Measurements from ENCODE around the gene DERL3.
A peak's percentile ranks its signal among the peaks of the same experiment; 100 is the strongest.

Gene DERL3

DNA sequence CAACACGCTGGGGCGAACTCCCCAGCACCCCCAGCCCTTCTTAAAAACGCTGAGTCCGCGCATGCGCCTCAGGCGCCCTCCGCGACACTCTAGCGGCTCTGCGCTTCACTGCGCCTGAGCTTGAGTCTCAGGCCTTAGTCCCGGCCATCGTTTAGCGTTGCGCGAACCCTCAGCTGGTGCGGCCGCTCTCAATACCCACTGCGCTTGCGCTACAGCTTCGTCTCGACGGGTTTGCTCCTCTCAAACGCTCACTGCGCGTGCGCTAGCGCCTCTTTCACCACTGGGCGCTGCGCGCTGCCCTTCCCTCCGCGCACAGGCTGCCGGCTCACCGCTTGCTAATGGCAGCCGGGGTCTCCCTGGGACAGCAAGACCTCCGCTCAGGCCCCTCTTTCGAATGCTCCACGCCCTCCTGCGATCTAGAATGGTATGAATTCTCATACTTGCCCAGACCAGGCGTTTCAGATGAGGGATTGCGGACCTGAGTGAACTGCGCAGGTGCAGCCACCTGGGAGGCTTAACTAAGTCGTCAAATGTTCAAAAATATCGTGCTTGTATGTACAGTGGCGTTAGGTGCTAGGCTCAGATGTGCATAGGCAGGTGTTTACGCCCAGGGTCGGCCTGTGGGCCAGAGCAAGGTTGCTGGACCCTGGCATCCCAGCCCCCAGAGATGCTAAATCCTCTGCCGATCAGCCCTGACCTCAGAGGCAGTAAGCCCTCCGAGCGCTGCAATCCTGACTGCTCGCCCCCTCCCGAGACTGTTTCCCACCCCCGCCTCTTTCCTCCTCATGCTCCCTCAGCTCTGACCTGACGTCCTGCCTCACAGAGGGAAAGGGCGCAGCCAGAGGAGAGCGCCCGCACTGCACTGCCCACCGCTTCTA lies 19.0 kb upstream of the DERL3 start, which contains the start of gene SLC2A11 (continued):
- TF ChIP-seq, protein P1, sequence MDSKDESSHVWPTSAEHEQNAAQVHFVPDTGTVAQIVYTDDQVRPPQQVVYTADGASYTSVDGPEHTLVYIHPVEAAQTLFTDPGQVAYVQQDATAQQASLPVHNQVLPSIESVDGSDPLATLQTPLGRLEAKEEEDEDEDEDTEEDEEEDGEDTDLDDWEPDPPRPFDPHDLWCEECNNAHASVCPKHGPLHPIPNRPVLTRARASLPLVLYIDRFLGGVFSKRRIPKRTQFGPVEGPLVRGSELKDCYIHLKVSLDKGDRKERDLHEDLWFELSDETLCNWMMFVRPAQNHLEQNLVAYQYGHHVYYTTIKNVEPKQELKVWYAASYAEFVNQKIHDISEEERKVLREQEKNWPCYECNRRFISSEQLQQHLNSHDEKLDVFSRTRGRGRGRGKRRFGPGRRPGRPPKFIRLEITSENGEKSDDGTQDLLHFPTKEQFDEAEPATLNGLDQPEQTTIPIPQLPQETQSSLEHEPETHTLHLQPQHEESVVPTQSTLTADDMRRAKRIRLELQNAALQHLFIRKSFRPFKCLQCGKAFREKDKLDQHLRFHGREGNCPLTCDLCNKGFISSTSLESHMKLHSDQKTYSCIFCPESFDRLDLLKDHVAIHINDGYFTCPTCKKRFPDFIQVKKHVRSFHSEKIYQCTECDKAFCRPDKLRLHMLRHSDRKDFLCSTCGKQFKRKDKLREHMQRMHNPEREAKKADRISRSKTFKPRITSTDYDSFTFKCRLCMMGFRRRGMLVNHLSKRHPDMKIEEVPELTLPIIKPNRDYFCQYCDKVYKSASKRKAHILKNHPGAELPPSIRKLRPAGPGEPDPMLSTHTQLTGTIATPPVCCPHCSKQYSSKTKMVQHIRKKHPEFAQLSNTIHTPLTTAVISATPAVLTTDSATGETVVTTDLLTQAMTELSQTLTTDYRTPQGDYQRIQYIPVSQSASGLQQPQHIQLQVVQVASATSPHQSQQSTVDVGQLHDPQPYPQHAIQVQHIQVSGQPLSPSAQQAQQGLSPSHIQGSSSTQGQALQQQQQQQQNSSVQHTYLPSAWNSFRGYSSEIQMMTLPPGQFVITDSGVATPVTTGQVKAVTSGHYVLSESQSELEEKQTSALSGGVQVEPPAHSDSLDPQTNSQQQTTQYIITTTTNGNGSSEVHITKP (tag by site-specific recombination; IDR thresholded peaks at IDR 0.05): no peak
- TF ChIP-seq ZNF169 (tag by site-specific recombination; IDR thresholded peaks at IDR 0.05) (no peak), ZNF324 (tag by site-specific recombination; IDR thresholded peaks at IDR 0.05) (no peak), ZNF146 (tag by site-specific recombination; IDR thresholded peaks at IDR 0.05) (no peak), SP2 (tag by site-specific recombination; IDR thresholded peaks at IDR 0.05) (peak; percentile 66), ZNF112 (tag by site-specific recombination; IDR thresholded peaks at IDR 0.05) (no peak), KLF8 (tag by site-specific recombination; IDR thresholded peaks at IDR 0.05) (0 out of 2 replicates have a peak, but pooled peaks have one; percentile 36), ZNF121 (tag by site-specific recombination; IDR thresholded peaks at IDR 0.05) (no peak), TRIM28 (IDR thresholded peaks at IDR 0.05; ENCODE audit: borderline replicate concordance, low read length) (peak; percentile 46; the same call in 1 of the 2 replicates), OSR2 (tag by site-specific recombination; IDR thresholded peaks at IDR 0.05) (no peak), ZNF248 (tag by site-specific recombination; IDR thresholded peaks at IDR 0.05) (no peak), ZNF302 (tag by site-specific recombination; IDR thresholded peaks at IDR 0.05; ENCODE audit: low read depth) (no peak), ZNF366 (tag by site-specific recombination; conservative IDR thresholded peaks at IDR 0.05) (no peak), OVOL3 (tag by site-specific recombination; IDR thresholded peaks at IDR 0.05) (no peak), ZNF677 (tag by site-specific recombination; IDR thresholded peaks at IDR 0.05) (no peak), ZIC2 (tag by site-specific recombination; IDR thresholded peaks at IDR 0.05) (no peak), ZNF394 (tag by site-specific recombination; IDR thresholded peaks at IDR 0.05; ENCODE audit: borderline replicate concordance) (no peak), ZSCAN16 (tag by site-specific recombination; IDR thresholded peaks at IDR 0.05) (peak; percentile 80; the same call in 1 of the 2 replicates), ZNF660 (tag by site-specific recombination; IDR thresholded peaks at IDR 0.05) (no peak), ZNF274 (IDR thresholded peaks at IDR 0.05; ENCODE audit: low read length) (no peak), ZNF274 (tag by site-specific recombination; IDR thresholded peaks at IDR 0.05; ENCODE audit: borderline replicate concordance) (no peak), ZXDB (tag by site-specific recombination; IDR thresholded peaks at IDR 0.05) (0 out of 2 replicates have a peak, but pooled peaks have one; percentile 6), ZNF266 (tag by site-specific recombination; IDR thresholded peaks at IDR 0.05; ENCODE audit: low read depth) (no peak)
- TF ChIP-seq, protein P2, sequence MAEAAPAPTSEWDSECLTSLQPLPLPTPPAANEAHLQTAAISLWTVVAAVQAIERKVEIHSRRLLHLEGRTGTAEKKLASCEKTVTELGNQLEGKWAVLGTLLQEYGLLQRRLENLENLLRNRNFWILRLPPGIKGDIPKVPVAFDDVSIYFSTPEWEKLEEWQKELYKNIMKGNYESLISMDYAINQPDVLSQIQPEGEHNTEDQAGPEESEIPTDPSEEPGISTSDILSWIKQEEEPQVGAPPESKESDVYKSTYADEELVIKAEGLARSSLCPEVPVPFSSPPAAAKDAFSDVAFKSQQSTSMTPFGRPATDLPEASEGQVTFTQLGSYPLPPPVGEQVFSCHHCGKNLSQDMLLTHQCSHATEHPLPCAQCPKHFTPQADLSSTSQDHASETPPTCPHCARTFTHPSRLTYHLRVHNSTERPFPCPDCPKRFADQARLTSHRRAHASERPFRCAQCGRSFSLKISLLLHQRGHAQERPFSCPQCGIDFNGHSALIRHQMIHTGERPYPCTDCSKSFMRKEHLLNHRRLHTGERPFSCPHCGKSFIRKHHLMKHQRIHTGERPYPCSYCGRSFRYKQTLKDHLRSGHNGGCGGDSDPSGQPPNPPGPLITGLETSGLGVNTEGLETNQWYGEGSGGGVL (tag by site-specific recombination; IDR thresholded peaks at IDR 0.05): peak; percentile 84
- TF ChIP-seq, protein P3, sequence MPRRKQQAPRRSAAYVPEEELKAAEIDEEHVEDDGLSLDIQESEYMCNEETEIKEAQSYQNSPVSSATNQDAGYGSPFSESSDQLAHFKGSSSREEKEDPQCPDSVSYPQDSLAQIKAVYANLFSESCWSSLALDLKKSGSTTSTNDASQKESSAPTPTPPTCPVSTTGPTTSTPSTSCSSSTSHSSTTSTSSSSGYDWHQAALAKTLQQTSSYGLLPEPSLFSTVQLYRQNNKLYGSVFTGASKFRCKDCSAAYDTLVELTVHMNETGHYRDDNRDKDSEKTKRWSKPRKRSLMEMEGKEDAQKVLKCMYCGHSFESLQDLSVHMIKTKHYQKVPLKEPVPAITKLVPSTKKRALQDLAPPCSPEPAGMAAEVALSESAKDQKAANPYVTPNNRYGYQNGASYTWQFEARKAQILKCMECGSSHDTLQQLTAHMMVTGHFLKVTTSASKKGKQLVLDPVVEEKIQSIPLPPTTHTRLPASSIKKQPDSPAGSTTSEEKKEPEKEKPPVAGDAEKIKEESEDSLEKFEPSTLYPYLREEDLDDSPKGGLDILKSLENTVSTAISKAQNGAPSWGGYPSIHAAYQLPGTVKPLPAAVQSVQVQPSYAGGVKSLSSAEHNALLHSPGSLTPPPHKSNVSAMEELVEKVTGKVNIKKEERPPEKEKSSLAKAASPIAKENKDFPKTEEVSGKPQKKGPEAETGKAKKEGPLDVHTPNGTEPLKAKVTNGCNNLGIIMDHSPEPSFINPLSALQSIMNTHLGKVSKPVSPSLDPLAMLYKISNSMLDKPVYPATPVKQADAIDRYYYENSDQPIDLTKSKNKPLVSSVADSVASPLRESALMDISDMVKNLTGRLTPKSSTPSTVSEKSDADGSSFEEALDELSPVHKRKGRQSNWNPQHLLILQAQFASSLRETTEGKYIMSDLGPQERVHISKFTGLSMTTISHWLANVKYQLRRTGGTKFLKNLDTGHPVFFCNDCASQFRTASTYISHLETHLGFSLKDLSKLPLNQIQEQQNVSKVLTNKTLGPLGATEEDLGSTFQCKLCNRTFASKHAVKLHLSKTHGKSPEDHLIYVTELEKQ (tag by site-specific recombination; IDR thresholded peaks at IDR 0.05; ENCODE audit: borderline replicate concordance): no peak
- TF ChIP-seq, protein P4, sequence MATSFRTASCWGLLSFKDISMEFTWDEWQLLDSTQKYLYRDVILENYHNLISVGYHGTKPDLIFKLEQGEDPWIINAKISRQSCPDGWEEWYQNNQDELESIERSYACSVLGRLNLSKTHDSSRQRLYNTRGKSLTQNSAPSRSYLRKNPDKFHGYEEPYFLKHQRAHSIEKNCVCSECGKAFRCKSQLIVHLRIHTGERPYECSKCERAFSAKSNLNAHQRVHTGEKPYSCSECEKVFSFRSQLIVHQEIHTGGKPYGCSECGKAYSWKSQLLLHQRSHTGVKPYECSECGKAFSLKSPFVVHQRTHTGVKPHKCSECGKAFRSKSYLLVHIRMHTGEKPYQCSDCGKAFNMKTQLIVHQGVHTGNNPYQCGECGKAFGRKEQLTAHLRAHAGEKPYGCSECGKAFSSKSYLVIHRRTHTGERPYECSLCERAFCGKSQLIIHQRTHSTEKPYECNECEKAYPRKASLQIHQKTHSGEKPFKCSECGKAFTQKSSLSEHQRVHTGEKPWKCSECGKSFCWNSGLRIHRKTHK (tag by site-specific recombination; IDR thresholded peaks at IDR 0.05): no peak
- TF ChIP-seq, protein P5, sequence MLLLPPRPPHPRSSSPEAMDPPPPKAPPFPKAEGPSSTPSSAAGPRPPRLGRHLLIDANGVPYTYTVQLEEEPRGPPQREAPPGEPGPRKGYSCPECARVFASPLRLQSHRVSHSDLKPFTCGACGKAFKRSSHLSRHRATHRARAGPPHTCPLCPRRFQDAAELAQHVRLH (tag by site-specific recombination; IDR thresholded peaks at IDR 0.05): no peak
- TF ChIP-seq, protein P6, sequence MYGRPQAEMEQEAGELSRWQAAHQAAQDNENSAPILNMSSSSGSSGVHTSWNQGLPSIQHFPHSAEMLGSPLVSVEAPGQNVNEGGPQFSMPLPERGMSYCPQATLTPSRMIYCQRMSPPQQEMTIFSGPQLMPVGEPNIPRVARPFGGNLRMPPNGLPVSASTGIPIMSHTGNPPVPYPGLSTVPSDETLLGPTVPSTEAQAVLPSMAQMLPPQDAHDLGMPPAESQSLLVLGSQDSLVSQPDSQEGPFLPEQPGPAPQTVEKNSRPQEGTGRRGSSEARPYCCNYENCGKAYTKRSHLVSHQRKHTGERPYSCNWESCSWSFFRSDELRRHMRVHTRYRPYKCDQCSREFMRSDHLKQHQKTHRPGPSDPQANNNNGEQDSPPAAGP (tag by site-specific recombination; IDR thresholded peaks at IDR 0.05): 0 out of 2 replicates have a peak, but pooled peaks have one; percentile 20

Measured in HEK293 (cell line).